Esophagus squamous epithelium (tissue), 4 donors: ENCODE results near the gene CDON.

Experiments used
- POLR2A ChIP-seq, 4 donors: fragments of 450-650 bp; IDR thresholded peaks; one replicate each; pipeline ENCODE4 v1.6.1; 2017; ENCODE audit warnings: antibody characterized with exemption in 4 of 4, mild to moderate bottlenecking in 4 of 4, moderate library complexity in 3 of 4
- TF ChIP-seq, protein P1 (sequence below), 6 experiments: fragments of 450-650 bp in 4 of 6; fragments of 200-600 bp in 2 of 6; sonication (generic) in 2 of 6; IDR thresholded peaks; one replicate each; pipeline ENCODE4 v1.5.1; 2016 to 2019; ENCODE audit warnings: antibody characterized with exemption in 6 of 6, mild to moderate bottlenecking in 4 of 6, moderate library complexity in 4 of 6

DNA sequence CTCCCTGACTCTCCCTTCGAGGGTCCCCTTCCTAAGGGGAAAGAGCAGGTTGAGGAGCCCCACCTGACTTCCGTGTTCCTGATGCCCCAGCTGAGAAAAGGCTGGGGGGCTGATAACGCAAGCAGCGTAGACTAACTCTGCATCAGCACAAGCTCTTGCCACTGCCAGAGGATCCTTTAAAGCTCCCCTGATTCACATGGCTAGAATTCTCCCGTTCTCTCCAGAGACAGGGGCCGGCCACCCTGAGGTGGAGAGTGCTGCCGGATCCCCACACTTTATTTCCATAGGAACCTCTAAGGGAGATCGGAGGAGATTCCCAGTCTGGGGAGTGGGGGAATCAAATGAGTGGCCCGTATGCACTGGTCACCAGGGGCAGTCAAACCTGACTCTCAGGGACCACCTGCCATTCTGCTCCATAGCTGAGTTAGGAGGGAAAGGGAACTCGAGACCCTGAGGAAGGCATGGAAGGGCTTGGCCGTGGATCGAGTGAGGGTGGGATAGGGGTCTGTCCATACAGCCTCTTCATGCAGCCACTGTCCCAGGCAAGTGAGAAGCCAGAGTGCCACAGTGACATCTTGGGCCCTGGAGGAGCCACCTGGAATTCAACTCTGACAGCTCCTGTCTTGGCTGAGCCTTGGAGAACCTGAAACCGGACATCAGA lies 118.2 kb downstream of the CDON start:
- TF ChIP-seq POLR2A (IDR thresholded peaks at IDR 0.05) = no peak
- TF ChIP-seq, protein P1, sequence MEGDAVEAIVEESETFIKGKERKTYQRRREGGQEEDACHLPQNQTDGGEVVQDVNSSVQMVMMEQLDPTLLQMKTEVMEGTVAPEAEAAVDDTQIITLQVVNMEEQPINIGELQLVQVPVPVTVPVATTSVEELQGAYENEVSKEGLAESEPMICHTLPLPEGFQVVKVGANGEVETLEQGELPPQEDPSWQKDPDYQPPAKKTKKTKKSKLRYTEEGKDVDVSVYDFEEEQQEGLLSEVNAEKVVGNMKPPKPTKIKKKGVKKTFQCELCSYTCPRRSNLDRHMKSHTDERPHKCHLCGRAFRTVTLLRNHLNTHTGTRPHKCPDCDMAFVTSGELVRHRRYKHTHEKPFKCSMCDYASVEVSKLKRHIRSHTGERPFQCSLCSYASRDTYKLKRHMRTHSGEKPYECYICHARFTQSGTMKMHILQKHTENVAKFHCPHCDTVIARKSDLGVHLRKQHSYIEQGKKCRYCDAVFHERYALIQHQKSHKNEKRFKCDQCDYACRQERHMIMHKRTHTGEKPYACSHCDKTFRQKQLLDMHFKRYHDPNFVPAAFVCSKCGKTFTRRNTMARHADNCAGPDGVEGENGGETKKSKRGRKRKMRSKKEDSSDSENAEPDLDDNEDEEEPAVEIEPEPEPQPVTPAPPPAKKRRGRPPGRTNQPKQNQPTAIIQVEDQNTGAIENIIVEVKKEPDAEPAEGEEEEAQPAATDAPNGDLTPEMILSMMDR (IDR thresholded peaks at IDR 0.05) = no peak
